GM13976 (cell line): ENCODE measurements around the gene RPL22L1.

Source experiments
- DNase-seq: peaks from one replicate; pipeline ENCODE4 v3.0.0; 2012; ENCODE audit warnings: low spot score
- in situ Hi-C: fragments of 300-500 bp; cut with MboI; formaldehyde crosslinking; loops from one replicate; pipeline ENCODE4 v1.12.0; 2022; ENCODE audit warnings: low sequenced_read_pairs, mixed read lengths, inconsistent platforms; ENCODE audit not compliant: unreplicated experiment
- TF ChIP-seq, protein P1 (sequence below): IDR thresholded peaks from 2 replicates; pipeline ENCODE4 v1.5.1; 2012; ENCODE audit warnings: borderline replicate concordance, mild to moderate bottlenecking; ENCODE audit not compliant: insufficient read depth; ENCODE audit errors: extremely low read depth, missing control alignments, control extremely low read depth

Gene RPL22L1

DNA sequence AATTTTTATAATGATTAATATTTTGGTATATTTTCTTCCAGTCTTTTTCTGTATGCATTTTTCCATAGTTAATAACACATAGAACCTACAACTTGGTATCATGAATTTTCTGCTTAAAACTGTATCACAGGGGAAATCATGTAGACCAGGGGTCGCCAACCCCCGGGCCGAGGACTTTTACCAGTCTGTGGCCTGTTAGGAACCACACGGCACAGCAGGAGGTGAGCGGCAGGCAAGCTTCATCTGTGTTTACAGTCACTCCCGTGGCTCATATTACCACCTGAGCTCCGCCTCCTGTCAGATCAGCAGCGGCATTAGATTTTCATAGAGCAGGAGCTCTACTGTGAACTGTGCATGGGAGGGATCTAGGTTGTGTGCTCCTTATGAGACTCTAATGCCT is 54.7 kb downstream of the RPL22L1 start:
- TF ChIP-seq, protein P1, sequence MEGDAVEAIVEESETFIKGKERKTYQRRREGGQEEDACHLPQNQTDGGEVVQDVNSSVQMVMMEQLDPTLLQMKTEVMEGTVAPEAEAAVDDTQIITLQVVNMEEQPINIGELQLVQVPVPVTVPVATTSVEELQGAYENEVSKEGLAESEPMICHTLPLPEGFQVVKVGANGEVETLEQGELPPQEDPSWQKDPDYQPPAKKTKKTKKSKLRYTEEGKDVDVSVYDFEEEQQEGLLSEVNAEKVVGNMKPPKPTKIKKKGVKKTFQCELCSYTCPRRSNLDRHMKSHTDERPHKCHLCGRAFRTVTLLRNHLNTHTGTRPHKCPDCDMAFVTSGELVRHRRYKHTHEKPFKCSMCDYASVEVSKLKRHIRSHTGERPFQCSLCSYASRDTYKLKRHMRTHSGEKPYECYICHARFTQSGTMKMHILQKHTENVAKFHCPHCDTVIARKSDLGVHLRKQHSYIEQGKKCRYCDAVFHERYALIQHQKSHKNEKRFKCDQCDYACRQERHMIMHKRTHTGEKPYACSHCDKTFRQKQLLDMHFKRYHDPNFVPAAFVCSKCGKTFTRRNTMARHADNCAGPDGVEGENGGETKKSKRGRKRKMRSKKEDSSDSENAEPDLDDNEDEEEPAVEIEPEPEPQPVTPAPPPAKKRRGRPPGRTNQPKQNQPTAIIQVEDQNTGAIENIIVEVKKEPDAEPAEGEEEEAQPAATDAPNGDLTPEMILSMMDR, result no peak
- no peak for DNase-seq
- in situ Hi-C loops, result loop anchor here (10.0 to 25.0 kb wide), 3 partner anchors 501 to 778 kb away; partner anchors contain the start of genes GPR160 and PHC3
